ENCODE results near the gene DLK2. TPM values are rescaled to one million over a fixed set of nuclear protein-coding genes. Genes with fewer than 3 reads are reported as not detected.
"Not testable (repeated sequence)": the region's sequence is repeated elsewhere in the genome, so short reads cannot be mapped to it uniquely, and the experiment has no call there.

DLK2 gene
- total RNA-seq, 2 experiments from 2014 or later: 0.19 to 0.36 TPM

DNA sequence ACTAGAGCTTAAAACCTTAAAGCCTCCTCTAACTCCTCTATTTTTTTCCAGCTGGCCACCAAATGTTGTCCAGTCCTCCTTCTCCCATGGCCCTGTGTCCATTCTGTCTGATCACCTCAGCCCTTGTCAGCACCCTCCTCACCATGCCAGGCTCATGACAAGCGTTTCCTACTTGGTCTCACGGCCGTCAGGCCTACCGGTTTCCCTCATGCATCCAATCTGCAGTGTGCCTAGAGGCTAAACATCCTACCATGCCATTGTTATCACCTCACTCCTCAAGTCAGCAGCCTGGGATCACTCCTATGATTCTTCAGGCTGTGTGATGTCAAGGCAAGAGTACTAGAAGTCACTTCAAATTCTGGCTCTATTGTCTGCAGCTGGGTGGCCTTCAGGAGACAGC lies 12.4 kb upstream of the DLK2 start:
- TF ChIP-seq, protein P1, sequence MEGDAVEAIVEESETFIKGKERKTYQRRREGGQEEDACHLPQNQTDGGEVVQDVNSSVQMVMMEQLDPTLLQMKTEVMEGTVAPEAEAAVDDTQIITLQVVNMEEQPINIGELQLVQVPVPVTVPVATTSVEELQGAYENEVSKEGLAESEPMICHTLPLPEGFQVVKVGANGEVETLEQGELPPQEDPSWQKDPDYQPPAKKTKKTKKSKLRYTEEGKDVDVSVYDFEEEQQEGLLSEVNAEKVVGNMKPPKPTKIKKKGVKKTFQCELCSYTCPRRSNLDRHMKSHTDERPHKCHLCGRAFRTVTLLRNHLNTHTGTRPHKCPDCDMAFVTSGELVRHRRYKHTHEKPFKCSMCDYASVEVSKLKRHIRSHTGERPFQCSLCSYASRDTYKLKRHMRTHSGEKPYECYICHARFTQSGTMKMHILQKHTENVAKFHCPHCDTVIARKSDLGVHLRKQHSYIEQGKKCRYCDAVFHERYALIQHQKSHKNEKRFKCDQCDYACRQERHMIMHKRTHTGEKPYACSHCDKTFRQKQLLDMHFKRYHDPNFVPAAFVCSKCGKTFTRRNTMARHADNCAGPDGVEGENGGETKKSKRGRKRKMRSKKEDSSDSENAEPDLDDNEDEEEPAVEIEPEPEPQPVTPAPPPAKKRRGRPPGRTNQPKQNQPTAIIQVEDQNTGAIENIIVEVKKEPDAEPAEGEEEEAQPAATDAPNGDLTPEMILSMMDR (IDR thresholded peaks at IDR 0.05): no peak
- Mint-ChIP-seq H3K4me3 (no peak overlapping the region), H3K27ac (no peak overlapping the region), H3K4me1 (ENCODE audit: low read depth) (no peaks in the 10 kb centered on the region), H3K9me3 (no peaks in the 10 kb centered on the region), H3K27me3 (peaks cover 38% of the 10 kb centered on the region), H3K36me3 (ENCODE audit: low read depth) (no peaks in the 10 kb centered on the region)
- H3K4me1 ChIP-seq (ENCODE audit: insufficient read depth, low read length): no peaks in the 10 kb centered on the region
- ChIA-PET POLR2A (no interaction called here), CTCF (no interaction called here)
- H3K4me3 ChIP-seq (ENCODE audit: low read length): no peak overlapping the region
- DNase-seq: no peak
- H3K27me3 ChIP-seq (ENCODE audit: control insufficient read depth in 1 of 2, insufficient read depth in 2 of 2, low read length in 2 of 2): peaks cover 11% of the 10 kb centered on the region in 2 experiments
- no peak overlapping the region for H3K27ac ChIP-seq (ENCODE audit: low read depth in 1 of 2, low read length in 2 of 2)
- intact Hi-C loops (cut with DNase I, micrococcal nuclease): no loop called here
- ATAC-seq (ENCODE audit: poor library complexity): no peak
- H3K36me3 ChIP-seq (ENCODE audit: insufficient read depth, low read length): no peaks in the 10 kb centered on the region
- no peaks in the 10 kb centered on the region for H3K9me3 ChIP-seq (ENCODE audit: control insufficient read depth in 1 of 2, insufficient read depth in 1 of 2, low read length in 2 of 2)

DNA sequence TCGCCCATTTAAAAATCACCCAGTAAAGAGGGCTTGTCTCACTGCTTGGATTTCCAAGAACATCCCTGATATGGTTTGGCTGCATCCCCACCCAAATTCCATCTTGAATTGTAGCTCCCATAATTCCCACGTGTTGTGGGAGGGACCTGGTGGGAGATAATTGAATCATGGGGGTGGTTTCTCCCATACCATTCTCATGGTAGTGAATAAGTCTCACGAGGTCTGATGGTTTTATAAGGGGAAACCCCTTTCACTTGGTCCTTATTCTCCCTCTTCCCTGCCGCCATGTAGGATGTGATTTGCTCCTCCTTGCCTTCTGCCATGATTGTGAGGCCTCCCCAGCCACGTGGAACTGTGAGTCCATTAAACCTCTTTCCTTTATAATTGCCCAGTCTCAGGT lies 11.9 kb upstream of the DLK2 start:
- H3K36me3 Mint-ChIP-seq (ENCODE audit: low read depth); H3K27ac ChIP-seq (ENCODE audit: low read depth in 1 of 2, low read length in 2 of 2); H3K4me1 ChIP-seq (ENCODE audit: insufficient read depth, low read length); H3K4me3 Mint-ChIP-seq; DNase-seq; intact Hi-C loops (cut with DNase I, micrococcal nuclease); H3K9me3 Mint-ChIP-seq; POLR2A ChIA-PET; H3K4me3 ChIP-seq (ENCODE audit: low read length); ATAC-seq (ENCODE audit: poor library complexity); H3K4me1 Mint-ChIP-seq (ENCODE audit: low read depth); H3K36me3 ChIP-seq (ENCODE audit: insufficient read depth, low read length); CTCF ChIA-PET; H3K27ac Mint-ChIP-seq; H3K9me3 ChIP-seq (ENCODE audit: control insufficient read depth in 1 of 2, insufficient read depth in 1 of 2, low read length in 2 of 2): not testable (repeated sequence)
- H3K27me3 Mint-ChIP-seq: peaks cover 43% of the 10 kb centered on the region
- peaks cover 11% of the 10 kb centered on the region in 2 experiments for H3K27me3 ChIP-seq (ENCODE audit: control insufficient read depth in 1 of 2, insufficient read depth in 2 of 2, low read length in 2 of 2)

DNA sequence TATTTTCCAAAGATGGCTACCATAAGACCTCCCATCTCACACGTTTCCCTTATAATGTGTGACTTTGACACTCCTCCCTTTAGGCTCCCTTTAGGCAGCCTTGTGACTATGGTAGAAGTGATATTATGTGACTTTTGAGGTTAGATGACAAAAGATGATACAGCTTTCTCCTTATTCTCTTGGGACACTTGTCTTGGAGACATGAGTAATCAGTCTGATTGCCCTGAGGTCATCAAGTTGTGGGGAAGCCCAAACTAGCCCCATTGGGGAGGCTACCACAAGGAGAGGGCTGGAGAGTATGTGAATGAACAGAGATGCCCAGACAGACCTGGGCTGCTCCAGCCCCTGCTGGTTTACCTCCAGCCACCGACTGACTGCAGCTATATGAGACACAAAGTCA lies 10.6 kb upstream of the DLK2 start:
- no peak overlapping the region for H3K4me3 ChIP-seq (ENCODE audit: low read length)
- H3K27ac ChIP-seq (ENCODE audit: low read depth in 1 of 2, low read length in 2 of 2): no peak overlapping the region
- H3K4me1 Mint-ChIP-seq (ENCODE audit: low read depth): no peaks in the 10 kb centered on the region
- POLR2A ChIA-PET: no interaction called here
- H3K36me3 Mint-ChIP-seq (ENCODE audit: low read depth): no peaks in the 10 kb centered on the region
- H3K9me3 Mint-ChIP-seq: no peaks in the 10 kb centered on the region
- H3K27ac Mint-ChIP-seq: no peak overlapping the region
- CTCF ChIA-PET: no interaction called here
- H3K27me3 Mint-ChIP-seq: peaks cover 46% of the 10 kb centered on the region
- H3K4me3 Mint-ChIP-seq: no peak overlapping the region
- ATAC-seq (ENCODE audit: poor library complexity) (no peak), DNase-seq (no peak)
- peaks cover 11% of the 10 kb centered on the region in 2 experiments for H3K27me3 ChIP-seq (ENCODE audit: control insufficient read depth in 1 of 2, insufficient read depth in 2 of 2, low read length in 2 of 2)
- intact Hi-C loops (cut with DNase I, micrococcal nuclease): no loop called here
- H3K4me1 ChIP-seq (ENCODE audit: insufficient read depth, low read length): no peaks in the 10 kb centered on the region
- H3K36me3 ChIP-seq (ENCODE audit: insufficient read depth, low read length): no peaks in the 10 kb centered on the region
- H3K9me3 ChIP-seq (ENCODE audit: control insufficient read depth in 1 of 2, insufficient read depth in 1 of 2, low read length in 2 of 2): no peaks in the 10 kb centered on the region
- TF ChIP-seq, protein P1 (IDR thresholded peaks at IDR 0.05): no peak

DNA sequence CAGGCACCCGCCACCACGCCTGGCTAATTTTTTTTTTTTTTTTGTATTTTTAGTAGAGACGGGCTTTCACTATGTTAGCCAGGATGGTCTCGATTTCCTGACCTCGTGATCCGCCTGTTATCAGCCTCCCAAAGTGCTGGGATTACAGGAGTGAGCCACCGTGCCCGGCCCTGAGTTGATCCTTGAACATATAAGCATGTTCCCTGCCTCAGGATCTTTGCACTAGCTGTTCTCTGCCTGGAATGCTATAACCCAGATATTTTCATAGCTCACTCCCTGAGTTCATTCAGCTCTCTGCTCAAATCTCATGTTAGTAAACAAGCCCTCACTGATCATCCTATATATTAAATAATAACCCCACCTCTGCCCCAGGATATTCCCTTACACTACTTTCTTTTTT lies 9.0 kb upstream of the DLK2 start:
- H3K4me3 Mint-ChIP-seq: no peak overlapping the region
- H3K4me1 Mint-ChIP-seq (ENCODE audit: low read depth): no peaks in the 10 kb centered on the region
- H3K9me3 Mint-ChIP-seq: no peaks in the 10 kb centered on the region
- ChIA-PET POLR2A (no interaction called here), CTCF (no interaction called here)
- H3K27me3 Mint-ChIP-seq: peaks cover 40% of the 10 kb centered on the region
- intact Hi-C loops (cut with DNase I, micrococcal nuclease): no loop called here
- TF ChIP-seq, protein P1 (IDR thresholded peaks at IDR 0.05): no peak
- Histone ChIP-seq H3K36me3 (ENCODE audit: insufficient read depth, low read length) (no peaks in the 10 kb centered on the region), H3K9me3 (ENCODE audit: control insufficient read depth in 1 of 2, insufficient read depth in 1 of 2, low read length in 2 of 2) (no peaks in the 10 kb centered on the region), H3K4me3 (ENCODE audit: low read length) (no peak overlapping the region), H3K27ac (ENCODE audit: low read depth in 1 of 2, low read length in 2 of 2) (no peak overlapping the region), H3K27me3 (ENCODE audit: control insufficient read depth in 1 of 2, insufficient read depth in 2 of 2, low read length in 2 of 2) (peaks cover 10 to 11% of the 10 kb centered on the region in 2 experiments), H3K4me1 (ENCODE audit: insufficient read depth, low read length) (no peaks in the 10 kb centered on the region)
- ATAC-seq (ENCODE audit: poor library complexity): no peak
- H3K27ac Mint-ChIP-seq: no peak overlapping the region
- no peak for DNase-seq
- H3K36me3 Mint-ChIP-seq (ENCODE audit: low read depth): no peaks in the 10 kb centered on the region
